ENCODE data around the gene TENM4. TPM values are rescaled to one million over a fixed set of nuclear protein-coding genes. Genes with fewer than 3 reads are reported as not detected.

The TENM4 gene
- total RNA-seq, 1 donor from 2014 or later = 50.7 TPM

- Mint-ChIP-seq H3K4me3 (ENCODE audit: unreplicated experiment) (no peak overlapping the region), H3K27ac (ENCODE audit: unreplicated experiment) (no peak overlapping the region), H3K36me3 (ENCODE audit: unreplicated experiment) (no peaks in the 10 kb centered on the region), H3K9me3 (ENCODE audit: unreplicated experiment) (peaks cover 2% of the 10 kb centered on the region), H3K4me1 (ENCODE audit: low read depth, unreplicated experiment) (peaks cover 13% of the 10 kb centered on the region), H3K27me3 (ENCODE audit: unreplicated experiment) (peaks cover 4% of the 10 kb centered on the region)
- DNase-seq = no peak
- TF ChIP-seq CTCF (IDR thresholded peaks at IDR 0.05; ENCODE audit: partially characterized antibody, unreplicated experiment) = no peak
Measured at GRCh38 chr11:79371152-79371551, 69.7 kb downstream of the TENM4 start.

DNA sequence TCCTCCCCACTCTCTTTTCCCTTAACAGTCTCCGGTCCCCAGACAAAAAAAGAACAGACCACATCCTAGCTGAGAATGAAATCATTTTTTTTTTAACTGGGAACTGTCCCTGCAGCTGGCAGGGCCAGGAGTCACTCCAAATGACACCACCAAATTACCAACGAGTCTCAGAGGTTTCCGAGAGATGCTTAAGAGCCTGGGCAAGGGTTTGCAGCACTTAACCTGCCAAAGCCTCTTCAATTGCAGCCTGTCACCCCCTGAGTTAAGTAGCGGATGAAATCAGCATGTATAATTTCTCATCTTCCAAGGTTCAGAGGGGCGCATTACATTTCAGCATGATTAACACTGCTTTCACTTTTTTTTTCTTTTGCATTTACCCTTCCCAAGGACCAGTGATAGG, 71.8 kb downstream of the TENM4 start:
- H3K4me1 Mint-ChIP-seq (ENCODE audit: low read depth, unreplicated experiment) = peaks cover 10% of the 10 kb centered on the region

GRCh38 chr11:79367844-79368243, 73.0 kb downstream of the TENM4 start:
- Mint-ChIP-seq H3K27me3 (ENCODE audit: unreplicated experiment) (peaks cover 4% of the 10 kb centered on the region), H3K4me1 (ENCODE audit: low read depth, unreplicated experiment) (peaks cover 7% of the 10 kb centered on the region), H3K4me3 (ENCODE audit: unreplicated experiment) (no peak overlapping the region), H3K9me3 (ENCODE audit: unreplicated experiment) (no peaks in the 10 kb centered on the region), H3K27ac (ENCODE audit: unreplicated experiment) (no peak overlapping the region), H3K36me3 (ENCODE audit: unreplicated experiment) (no peaks in the 10 kb centered on the region)
- DNase-seq = no peak
- no peak for TF ChIP-seq CTCF (IDR thresholded peaks at IDR 0.05; ENCODE audit: partially characterized antibody, unreplicated experiment)

More for the DNA sequence above, 71.8 kb downstream of the TENM4 start:
- no peak overlapping the region for H3K4me3 Mint-ChIP-seq (ENCODE audit: unreplicated experiment)
- TF ChIP-seq CTCF (IDR thresholded peaks at IDR 0.05; ENCODE audit: partially characterized antibody, unreplicated experiment) = no peak
- no peak for DNase-seq
- no peaks in the 10 kb centered on the region for H3K9me3 Mint-ChIP-seq (ENCODE audit: unreplicated experiment)
- H3K27ac Mint-ChIP-seq (ENCODE audit: unreplicated experiment) = no peak overlapping the region
- no peaks in the 10 kb centered on the region for H3K36me3 Mint-ChIP-seq (ENCODE audit: unreplicated experiment)
- peaks cover 4% of the 10 kb centered on the region for H3K27me3 Mint-ChIP-seq (ENCODE audit: unreplicated experiment)

DNA sequence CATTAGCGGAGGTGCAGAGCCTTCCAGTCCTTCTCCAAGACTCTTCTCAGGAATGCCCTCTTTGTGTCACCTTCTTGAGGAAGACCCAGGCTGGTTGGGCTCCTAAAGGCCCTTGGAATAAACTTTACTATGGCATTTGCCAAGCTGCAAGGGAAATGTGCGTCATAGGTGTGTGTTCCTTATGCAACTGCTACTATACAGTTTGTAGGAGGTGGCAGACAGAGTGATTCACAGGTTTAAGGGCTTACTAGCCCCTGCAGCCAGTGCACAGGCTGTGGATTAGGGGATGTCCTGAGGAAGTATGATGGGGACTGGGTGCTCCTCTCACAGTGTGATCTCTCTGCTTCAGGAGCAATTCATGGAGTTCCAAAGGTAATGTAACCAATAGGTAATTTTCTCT, 74.6 kb downstream of the TENM4 start:
- H3K4me3 Mint-ChIP-seq (ENCODE audit: unreplicated experiment) = no peak overlapping the region
- DNase-seq = no peak
- peaks cover 15% of the 10 kb centered on the region for H3K4me1 Mint-ChIP-seq (ENCODE audit: low read depth, unreplicated experiment)

More for the DNA sequence above, 74.6 kb downstream of the TENM4 start:
- TF ChIP-seq CTCF (IDR thresholded peaks at IDR 0.05; ENCODE audit: partially characterized antibody, unreplicated experiment) = no peak
- H3K36me3 Mint-ChIP-seq (ENCODE audit: unreplicated experiment) = no peaks in the 10 kb centered on the region
- no peaks in the 10 kb centered on the region for H3K9me3 Mint-ChIP-seq (ENCODE audit: unreplicated experiment)
- H3K27me3 Mint-ChIP-seq (ENCODE audit: unreplicated experiment) = peaks cover 2% of the 10 kb centered on the region
- H3K27ac Mint-ChIP-seq (ENCODE audit: unreplicated experiment) = no peak overlapping the region
